GM19239 (cell line): ENCODE results near the gene RTTN.

Experiments used
- DNase-seq: peaks from one replicate; pipeline ENCODE4 v3.0.0; 2011; ENCODE audit warnings: low spot score; ENCODE audit not compliant: insufficient read length
- FAIRE-seq: peaks from 2 replicates; lab custom pipeline; 2011; peaks lifted over from hg19 to GRCh38; lab: Jason Lieb, UNC

Gene RTTN

GRCh38 chr18:69956665-69957620, 248.5 kb downstream of the RTTN start:
- DNase-seq: no peak
- no peak for FAIRE-seq

GRCh38 chr18:69956057-69956456, 249.4 kb downstream of the RTTN start:
- FAIRE-seq (peak; percentile 85), DNase-seq (no peak)

GRCh38 chr18:69954719-69955480, 250.6 kb downstream of the RTTN start:
- FAIRE-seq: peak; percentile 87

GRCh38 chr18:69953191-69953590, 252.3 kb downstream of the RTTN start:
- no peak for FAIRE-seq

More at GRCh38 chr18:69954719-69955480, 250.6 kb downstream of the RTTN start:
- DNase-seq: no peak

More at GRCh38 chr18:69953191-69953590, 252.3 kb downstream of the RTTN start:
- no peak for DNase-seq
